ENCODE measurements around the gene ITGA5.

DNA sequence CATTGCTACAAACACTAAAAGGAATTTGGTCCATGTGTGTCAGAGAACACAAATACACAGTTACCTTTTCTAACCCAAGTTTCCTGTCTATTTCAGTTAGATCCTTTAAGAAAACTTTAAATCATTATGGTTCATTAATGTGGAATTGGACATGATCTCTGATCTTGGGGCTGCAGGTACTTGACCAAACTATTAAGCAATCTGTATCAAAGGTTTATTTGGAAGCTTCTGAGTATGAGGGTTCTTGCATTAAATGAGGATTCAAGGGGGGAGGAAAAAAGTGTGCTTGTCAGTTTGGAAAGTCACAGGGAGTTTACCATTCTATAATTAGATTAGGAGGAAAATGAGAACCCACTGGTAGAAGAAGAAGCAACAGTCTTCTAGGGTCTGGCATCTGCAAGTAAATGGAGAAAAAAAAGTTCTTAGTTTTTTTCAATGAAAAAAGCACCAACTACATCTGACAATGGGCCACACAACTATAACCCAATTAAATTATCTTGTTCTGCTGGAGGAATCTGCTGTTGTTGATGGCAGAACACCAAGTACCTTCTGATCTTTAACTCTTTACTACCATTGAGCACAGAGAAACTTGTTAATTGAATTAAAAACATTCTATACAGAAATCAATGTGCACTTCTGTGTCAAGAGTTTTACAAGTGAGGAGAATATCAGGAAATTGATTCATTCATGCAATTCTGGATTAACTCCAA is 36.8 kb upstream of the ITGA5 start:
- TF ChIP-seq, protein P1, sequence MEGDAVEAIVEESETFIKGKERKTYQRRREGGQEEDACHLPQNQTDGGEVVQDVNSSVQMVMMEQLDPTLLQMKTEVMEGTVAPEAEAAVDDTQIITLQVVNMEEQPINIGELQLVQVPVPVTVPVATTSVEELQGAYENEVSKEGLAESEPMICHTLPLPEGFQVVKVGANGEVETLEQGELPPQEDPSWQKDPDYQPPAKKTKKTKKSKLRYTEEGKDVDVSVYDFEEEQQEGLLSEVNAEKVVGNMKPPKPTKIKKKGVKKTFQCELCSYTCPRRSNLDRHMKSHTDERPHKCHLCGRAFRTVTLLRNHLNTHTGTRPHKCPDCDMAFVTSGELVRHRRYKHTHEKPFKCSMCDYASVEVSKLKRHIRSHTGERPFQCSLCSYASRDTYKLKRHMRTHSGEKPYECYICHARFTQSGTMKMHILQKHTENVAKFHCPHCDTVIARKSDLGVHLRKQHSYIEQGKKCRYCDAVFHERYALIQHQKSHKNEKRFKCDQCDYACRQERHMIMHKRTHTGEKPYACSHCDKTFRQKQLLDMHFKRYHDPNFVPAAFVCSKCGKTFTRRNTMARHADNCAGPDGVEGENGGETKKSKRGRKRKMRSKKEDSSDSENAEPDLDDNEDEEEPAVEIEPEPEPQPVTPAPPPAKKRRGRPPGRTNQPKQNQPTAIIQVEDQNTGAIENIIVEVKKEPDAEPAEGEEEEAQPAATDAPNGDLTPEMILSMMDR (IDR thresholded peaks at IDR 0.05 in 2 of 3, conservative IDR thresholded peaks at IDR 0.05 in 1 of 3; ENCODE audit: borderline replicate concordance in 1 of 3, insufficient read depth in 1 of 3, low read depth in 2 of 3, low read length in 2 of 3) = no peak
- TF ChIP-seq SIN3A (IDR thresholded peaks at IDR 0.05; ENCODE audit: low read depth) = no peak
- TF ChIP-seq EZH2phosphoT487 (IDR thresholded peaks at IDR 0.05; ENCODE audit: borderline replicate concordance) = no peak
- TF ChIP-seq EZH2 (IDR thresholded peaks at IDR 0.05) = no peak
- TF ChIP-seq SP1 (IDR thresholded peaks at IDR 0.05; ENCODE audit: low read depth) = no peak
- TF ChIP-seq, protein P2, sequence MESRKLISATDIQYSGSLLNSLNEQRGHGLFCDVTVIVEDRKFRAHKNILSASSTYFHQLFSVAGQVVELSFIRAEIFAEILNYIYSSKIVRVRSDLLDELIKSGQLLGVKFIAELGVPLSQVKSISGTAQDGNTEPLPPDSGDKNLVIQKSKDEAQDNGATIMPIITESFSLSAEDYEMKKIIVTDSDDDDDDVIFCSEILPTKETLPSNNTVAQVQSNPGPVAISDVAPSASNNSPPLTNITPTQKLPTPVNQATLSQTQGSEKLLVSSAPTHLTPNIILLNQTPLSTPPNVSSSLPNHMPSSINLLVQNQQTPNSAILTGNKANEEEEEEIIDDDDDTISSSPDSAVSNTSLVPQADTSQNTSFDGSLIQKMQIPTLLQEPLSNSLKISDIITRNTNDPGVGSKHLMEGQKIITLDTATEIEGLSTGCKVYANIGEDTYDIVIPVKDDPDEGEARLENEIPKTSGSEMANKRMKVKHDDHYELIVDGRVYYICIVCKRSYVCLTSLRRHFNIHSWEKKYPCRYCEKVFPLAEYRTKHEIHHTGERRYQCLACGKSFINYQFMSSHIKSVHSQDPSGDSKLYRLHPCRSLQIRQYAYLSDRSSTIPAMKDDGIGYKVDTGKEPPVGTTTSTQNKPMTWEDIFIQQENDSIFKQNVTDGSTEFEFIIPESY (IDR thresholded peaks at IDR 0.05; ENCODE audit: extremely low read depth, insufficient replicate concordance, low read length) = no peak
- no peak for TF ChIP-seq CBX3 (IDR thresholded peaks at IDR 0.05; ENCODE audit: low read depth)
- TF ChIP-seq ZNF274 (IDR thresholded peaks at IDR 0.05; ENCODE audit: low read depth, low read length) = no peak
- no peak for TF ChIP-seq SRF (IDR thresholded peaks at IDR 0.05; ENCODE audit: low read depth)
